Muscle of leg (tissue), 11 donors: ENCODE results near the gene CLSTN2. TPM values are rescaled to one million over a fixed set of nuclear protein-coding genes. Genes with fewer than 3 reads are reported as not detected.

Source experiments
- DNase-seq: peaks from one replicate; pipeline ENCODE4 v3.0.0; 2013
- H3K27ac ChIP-seq: one replicate; pipeline ENCODE4 v1.5.1; 2013; ENCODE audit warnings: mild to moderate bottlenecking, low read length, control low read depth
- H3K27me3 ChIP-seq: one replicate; pipeline ENCODE4 v1.6.1; 2013; ENCODE audit warnings: low read length; ENCODE audit not compliant: control insufficient read depth, insufficient read depth
- H3K36me3 ChIP-seq: one replicate; pipeline ENCODE4 v1.6.1; 2013; ENCODE audit warnings: low read length; ENCODE audit not compliant: control insufficient read depth, insufficient read depth
- H3K4me1 ChIP-seq: one replicate; pipeline ENCODE4 v1.6.1; 2013; ENCODE audit warnings: low read length; ENCODE audit not compliant: control insufficient read depth, insufficient read depth
- H3K4me3 ChIP-seq: one replicate; pipeline ENCODE4 v1.5.1; 2013; ENCODE audit warnings: low read length, control low read depth
- H3K9me3 ChIP-seq: replicated peaks from 2 replicates; pipeline ENCODE4 v1.6.1; 2013; ENCODE audit warnings: low read depth, low read length; ENCODE audit not compliant: control insufficient read depth
- WGBS: methylation state at CpG from one replicate; pipeline ENCODE4 v1.1.5; 2013; ENCODE audit warnings: missing lambda C conversion rate; ENCODE audit not compliant: insufficient coverage; 5-methylcytosine and 5-hydroxymethylcytosine counted together
- polyA plus RNA-seq, 8 donors: library from polyadenylated mRNA; unstranded; fragments of 120-200 nt; gene quantifications; one replicate each; pipeline versions ENCODE4 v1.2.1 to v1.2.3, GENCODE V29; 2013; ENCODE audit warnings: inconsistent platforms in 1 of 8, low replicate concordance in 1 of 8; ENCODE audit not compliant: insufficient read length in 8 of 8, insufficient read depth in 1 of 8
- total RNA-seq: library from RNA; stranded (reverse); fragments of 120-200 nt; gene quantifications from one replicate; pipeline ENCODE4 v1.2.4, GENCODE V29; 2013

The CLSTN2 gene
- total and polyA plus RNA-seq, 9 donors, result 1.9 to 5.2 (median 3.1) TPM

DNA sequence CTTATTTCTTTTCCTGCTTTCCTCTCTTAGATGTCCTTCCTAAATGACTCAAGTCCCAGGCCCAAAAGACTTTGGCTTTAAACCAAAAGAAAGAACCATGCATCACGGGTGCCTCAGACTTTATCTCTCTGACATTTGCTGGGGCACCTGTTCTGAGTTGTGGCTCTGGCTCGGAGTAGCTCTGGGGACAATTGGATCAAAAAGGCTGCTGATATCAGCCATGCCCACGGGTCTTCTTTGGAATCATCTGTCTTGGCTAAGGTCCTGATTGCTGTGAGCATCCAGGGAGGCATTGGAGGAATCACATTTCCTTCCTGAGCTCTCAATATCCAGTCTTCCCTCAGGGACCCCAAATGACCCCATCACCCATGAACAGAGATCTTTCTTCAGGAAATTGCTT lies 59.9 kb downstream of the CLSTN2 start:
- no peak overlapping the region for H3K4me3 ChIP-seq
- no peaks in the 10 kb centered on the region for H3K36me3 ChIP-seq
- H3K27ac ChIP-seq, result no peak overlapping the region
- no peaks in the 10 kb centered on the region for H3K9me3 ChIP-seq
- no peaks in the 10 kb centered on the region for H3K27me3 ChIP-seq
- WGBS, result 40% methylated on average over 1 of the region's 3 CpGs
- peaks cover 3% of the 10 kb centered on the region for H3K4me1 ChIP-seq
- DNase-seq, result peak; percentile 12

DNA sequence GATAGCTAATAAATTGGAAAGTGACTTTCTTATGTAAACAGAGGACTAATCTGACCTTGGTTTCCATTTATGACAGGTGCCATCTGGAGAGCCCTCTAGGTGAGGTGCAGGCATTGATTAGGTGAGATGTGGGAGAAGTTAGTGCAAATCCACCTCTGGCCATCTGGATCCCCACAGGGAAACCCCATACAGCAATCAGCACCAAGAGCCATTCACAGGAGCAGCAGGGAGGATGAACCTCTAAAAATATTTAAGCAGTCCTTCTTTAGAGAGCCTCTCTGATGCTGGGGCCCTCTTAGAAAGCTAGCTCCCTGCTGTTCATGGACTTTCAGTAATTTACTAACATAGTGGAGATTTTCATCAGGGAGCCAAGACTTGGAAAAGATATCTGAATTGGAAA lies 69.3 kb downstream of the CLSTN2 start:
- Histone ChIP-seq H3K27ac (no peak overlapping the region), H3K36me3 (no peaks in the 10 kb centered on the region), H3K27me3 (no peaks in the 10 kb centered on the region), H3K4me1 (peaks cover 20% of the 10 kb centered on the region), H3K9me3 (no peaks in the 10 kb centered on the region), H3K4me3 (no peak overlapping the region)
- DNase-seq, result no peak

DNA sequence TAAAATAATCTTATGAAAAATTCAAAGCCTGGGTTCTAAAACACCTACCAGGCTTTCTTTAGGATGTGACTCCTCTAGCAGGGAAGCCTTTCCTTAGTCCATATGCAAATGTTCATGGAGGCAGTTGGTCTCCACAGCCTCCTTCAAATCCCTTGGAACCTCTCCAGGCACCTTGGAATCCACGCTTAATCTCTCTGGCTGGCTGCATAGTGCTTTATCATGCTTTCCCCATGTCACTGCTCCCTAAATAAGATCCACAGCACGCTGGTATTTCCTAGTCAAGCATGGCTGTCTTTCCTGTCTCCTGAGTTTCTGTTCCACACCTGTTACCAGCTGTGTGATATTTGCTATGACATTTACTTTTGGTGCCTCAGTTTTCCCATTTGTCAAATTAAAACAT lies 71.3 kb downstream of the CLSTN2 start:
- no peaks in the 10 kb centered on the region for H3K9me3 ChIP-seq
- peaks cover 20% of the 10 kb centered on the region for H3K4me1 ChIP-seq
- peak; percentile 63 for DNase-seq
- H3K27ac ChIP-seq, result no peak overlapping the region
- no peak overlapping the region for H3K4me3 ChIP-seq
- 15% methylated on average over 2 of the region's 2 CpGs for WGBS
- H3K27me3 ChIP-seq, result no peaks in the 10 kb centered on the region
- no peaks in the 10 kb centered on the region for H3K36me3 ChIP-seq

DNA sequence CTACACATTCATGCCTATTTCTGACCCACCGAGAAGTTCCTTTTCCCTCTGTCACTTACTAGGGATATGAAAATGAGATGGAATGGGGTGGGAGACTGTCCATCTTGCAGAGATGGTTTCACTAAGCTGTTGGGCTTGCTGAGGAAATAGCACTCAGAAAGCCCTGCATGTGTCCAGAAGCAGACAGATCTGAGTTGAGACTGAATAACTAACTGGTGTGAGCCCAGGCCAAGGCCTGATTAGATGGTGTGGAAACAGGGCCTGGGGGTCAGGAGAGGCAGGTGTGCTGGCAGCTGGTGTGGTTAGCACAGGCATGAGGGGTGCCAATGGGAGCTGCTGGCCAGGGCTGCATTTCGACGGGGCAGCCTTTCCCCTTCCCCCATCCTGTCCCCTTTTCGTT lies 72.1 kb downstream of the CLSTN2 start:
- no CpG with 5 or more reads among the region's 4 CpGs for WGBS
- peaks cover 20% of the 10 kb centered on the region for H3K4me1 ChIP-seq
- no peaks in the 10 kb centered on the region for H3K36me3 ChIP-seq
- H3K4me3 ChIP-seq, result no peak overlapping the region
- no peaks in the 10 kb centered on the region for H3K9me3 ChIP-seq
- no peak overlapping the region for H3K27ac ChIP-seq
- H3K27me3 ChIP-seq, result no peaks in the 10 kb centered on the region
- DNase-seq, result no peak

DNA sequence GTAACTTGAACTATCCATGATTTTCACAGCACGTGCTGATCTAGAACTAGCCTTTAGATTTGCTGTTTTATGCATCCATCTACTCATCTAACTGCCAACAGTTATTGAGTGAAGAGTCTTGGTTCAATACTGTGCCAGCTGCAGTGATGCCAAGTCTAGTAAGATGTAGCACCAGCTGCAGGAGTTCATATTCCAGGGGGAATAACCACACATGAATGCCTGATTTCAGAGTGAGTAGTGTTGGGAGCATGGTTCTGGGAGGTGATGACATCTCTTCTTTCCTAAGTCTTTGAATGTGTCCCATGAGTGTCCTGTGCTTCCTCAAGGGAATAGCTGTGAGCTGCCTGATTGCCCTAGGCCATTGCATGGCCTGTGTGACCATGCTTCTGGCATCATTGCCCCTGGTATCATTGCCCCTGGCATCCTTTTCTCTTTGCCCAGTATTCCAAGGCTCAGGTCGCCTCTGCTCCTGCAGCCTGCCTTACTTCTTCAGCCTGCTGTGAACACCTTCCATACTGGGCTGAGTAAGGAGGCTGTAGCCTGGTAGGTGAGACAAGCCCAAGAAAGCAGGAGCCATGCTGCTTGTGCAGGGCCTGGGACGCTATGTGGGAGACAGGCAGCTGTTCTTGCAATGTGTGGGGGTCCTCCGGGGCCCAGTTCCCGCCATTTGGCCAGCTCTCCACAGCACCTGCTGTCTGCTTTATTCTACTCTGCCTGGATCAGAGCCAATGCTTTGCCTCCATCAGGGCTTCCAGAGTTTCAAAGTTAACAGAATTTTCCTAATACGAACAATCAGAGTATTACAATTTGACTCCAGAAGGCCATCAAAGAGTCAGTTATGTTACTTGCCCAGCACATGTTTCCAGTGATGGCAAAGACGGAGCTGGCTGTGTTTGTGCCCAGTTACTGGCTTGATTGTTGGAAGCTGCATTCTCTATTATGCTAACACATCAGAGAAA lies 73.2 kb downstream of the CLSTN2 start:
- Histone ChIP-seq H3K27ac (no peak overlapping the region), H3K9me3 (no peaks in the 10 kb centered on the region), H3K36me3 (no peaks in the 10 kb centered on the region), H3K4me1 (peaks cover 20% of the 10 kb centered on the region), H3K27me3 (no peaks in the 10 kb centered on the region), H3K4me3 (no peak overlapping the region)
- WGBS, result 6% methylated on average over 2 of the region's 7 CpGs
- peak; percentile 77 for DNase-seq

DNA sequence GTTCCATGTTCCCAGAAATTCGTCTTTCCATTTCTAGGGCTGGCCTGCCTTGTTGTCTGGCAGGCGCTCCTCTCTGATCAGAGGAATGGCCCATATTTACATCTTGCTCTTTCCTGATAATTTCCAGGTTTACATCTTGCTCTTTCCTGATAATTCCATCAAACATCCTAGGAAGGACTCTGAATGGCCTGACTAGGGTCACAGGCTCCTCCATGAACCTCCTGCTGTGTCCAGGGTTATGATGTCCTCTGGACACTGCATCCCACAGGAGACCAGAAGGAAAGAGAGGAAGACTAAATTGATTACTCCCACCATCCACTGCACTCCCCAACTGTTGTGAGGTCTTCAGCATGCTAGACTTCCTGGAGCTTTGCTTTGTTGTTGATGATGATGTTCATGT lies 75.4 kb downstream of the CLSTN2 start:
- no peaks in the 10 kb centered on the region for H3K9me3 ChIP-seq
- no peak overlapping the region for H3K27ac ChIP-seq
- no peaks in the 10 kb centered on the region for H3K27me3 ChIP-seq
- no peaks in the 10 kb centered on the region for H3K36me3 ChIP-seq
- peaks cover 20% of the 10 kb centered on the region for H3K4me1 ChIP-seq
- DNase-seq, result no peak
- H3K4me3 ChIP-seq, result no peak overlapping the region
- no CpG with 5 or more reads among the region's 2 CpGs for WGBS

DNA sequence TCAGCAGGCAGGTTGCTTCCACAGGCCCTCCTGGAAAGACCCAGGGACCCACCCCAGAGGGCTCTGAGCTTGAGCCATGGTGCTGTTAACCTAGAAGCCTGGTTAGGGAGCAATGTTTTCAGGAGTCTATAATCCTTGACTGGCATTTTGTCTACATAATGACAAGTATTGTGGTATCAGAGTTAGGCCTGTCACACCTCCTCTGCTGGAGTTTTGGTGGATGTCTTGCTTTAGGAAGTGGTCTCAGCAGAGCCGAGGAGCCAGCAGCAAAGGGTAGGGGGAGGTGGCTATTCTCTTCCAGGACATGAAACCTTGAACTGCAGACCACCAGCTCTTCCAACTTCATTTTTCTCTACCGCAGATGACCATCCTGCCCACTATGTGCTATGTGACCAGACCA lies 76.1 kb downstream of the CLSTN2 start:
- 83% methylated on average over 1 of the region's 2 CpGs for WGBS

DNA sequence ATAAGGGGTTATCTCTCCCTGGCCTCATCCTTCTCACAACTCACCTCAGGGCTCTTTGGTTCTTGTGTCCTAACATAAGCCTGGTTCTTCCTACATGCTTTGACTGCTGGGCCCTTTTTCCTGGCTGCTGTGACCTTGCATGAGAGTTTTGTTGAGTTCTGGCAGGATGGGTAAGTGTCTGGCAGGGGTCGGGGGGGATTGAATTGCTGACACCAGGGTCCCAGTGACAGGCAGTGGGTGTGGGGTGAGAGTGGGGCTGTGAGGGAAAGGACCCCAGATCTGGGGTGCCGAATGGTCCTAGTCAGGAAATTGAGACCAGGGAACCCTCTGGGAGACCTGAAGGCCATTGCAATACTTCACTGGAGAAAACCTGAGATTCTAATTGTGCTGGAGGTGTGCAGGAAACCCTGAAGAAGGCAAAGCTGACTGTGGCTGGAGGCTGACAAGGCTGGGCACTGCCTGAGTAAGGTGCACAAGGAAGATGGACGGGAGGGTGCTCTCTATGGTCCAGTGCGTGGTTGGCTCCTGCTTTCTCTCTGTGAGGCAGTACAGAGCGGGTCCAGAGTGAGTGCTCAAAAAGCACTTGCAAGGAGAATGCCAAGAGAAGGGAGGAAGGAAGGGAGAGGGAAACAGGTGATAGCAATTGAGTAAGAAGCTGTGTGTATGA lies 76.8 kb downstream of the CLSTN2 start:
- WGBS, result 82% methylated on average over 4 of the region's 5 CpGs
- H3K9me3 ChIP-seq, result no peaks in the 10 kb centered on the region
- DNase-seq, result no peak
- H3K36me3 ChIP-seq, result no peaks in the 10 kb centered on the region
- no peak overlapping the region for H3K27ac ChIP-seq
- H3K4me3 ChIP-seq, result no peak overlapping the region
- H3K27me3 ChIP-seq, result no peaks in the 10 kb centered on the region
- H3K4me1 ChIP-seq, result peaks cover 17% of the 10 kb centered on the region

More for the DNA sequence above, 76.1 kb downstream of the CLSTN2 start:
- no peak for DNase-seq
- Histone ChIP-seq H3K36me3 (no peaks in the 10 kb centered on the region), H3K4me3 (no peak overlapping the region), H3K4me1 (peaks cover 20% of the 10 kb centered on the region), H3K27ac (no peak overlapping the region), H3K9me3 (no peaks in the 10 kb centered on the region), H3K27me3 (no peaks in the 10 kb centered on the region)

DNA sequence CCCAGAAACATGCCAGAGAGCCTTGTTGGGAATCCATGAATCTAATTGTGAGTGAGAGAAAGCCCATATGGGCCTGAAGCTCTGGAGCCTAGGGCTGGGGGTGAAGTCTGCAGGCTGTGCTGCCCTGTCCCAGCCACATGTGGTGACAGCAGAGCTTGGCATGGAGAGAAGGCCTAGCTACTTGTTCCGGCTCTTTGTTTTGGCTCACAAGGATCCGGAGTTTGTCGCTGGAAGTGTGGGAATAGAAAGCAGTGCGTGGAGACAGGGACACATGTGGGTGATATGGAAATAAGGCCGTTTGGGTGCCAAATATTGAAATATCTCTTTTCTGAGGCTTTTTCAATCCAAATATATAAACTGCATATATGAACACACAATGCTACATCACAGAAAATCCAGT lies 78.2 kb downstream of the CLSTN2 start:
- H3K27me3 ChIP-seq, result no peaks in the 10 kb centered on the region
- WGBS, result no CpG with 5 or more reads among the region's 5 CpGs

DNA sequence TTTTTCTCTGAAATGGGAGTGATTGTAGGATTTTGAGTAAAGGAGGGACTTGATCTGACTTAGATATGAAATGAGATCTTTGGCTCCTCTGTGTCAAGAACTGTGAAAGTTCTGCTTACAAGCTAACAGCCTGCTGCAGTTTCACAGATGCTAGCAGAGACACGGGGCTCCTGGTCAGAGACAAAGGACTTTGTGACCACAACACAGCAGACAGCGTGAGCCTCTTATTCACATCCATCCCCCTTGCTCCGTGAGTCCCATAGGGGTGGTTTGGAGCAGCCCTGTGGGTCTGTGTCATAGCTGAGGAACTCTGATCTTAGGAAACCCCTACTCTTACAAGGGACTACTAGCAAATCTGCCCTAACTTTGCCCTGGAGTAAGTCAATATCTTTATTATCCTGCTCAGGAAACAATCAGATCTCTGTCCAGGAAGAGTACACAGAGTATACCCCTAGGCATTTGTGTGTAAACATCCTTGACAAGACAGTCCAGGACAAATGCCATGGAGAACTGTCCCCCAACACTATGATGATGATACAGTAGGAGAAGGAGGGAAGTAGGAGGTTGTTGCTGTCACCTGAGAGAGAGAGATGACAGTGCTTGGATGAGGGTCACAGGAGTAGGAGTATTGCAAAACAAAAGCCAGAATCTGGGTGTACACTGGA lies 80.0 kb downstream of the CLSTN2 start:
- Histone ChIP-seq H3K36me3 (no peaks in the 10 kb centered on the region), H3K27ac (no peak overlapping the region), H3K4me3 (no peak overlapping the region), H3K27me3 (no peaks in the 10 kb centered on the region), H3K9me3 (no peaks in the 10 kb centered on the region), H3K4me1 (no peaks in the 10 kb centered on the region)
- 80% methylated on average over 1 of the region's 3 CpGs for WGBS
- no peak for DNase-seq

More for the DNA sequence above, 78.2 kb downstream of the CLSTN2 start:
- no peak for DNase-seq
- Histone ChIP-seq H3K27ac (no peak overlapping the region), H3K4me3 (no peak overlapping the region), H3K4me1 (peaks cover 5% of the 10 kb centered on the region), H3K36me3 (no peaks in the 10 kb centered on the region), H3K9me3 (no peaks in the 10 kb centered on the region)
